GM12891 (cell line): ENCODE measurements around the gene AKAP9.

ENCODE experiments used
- POLR2A ChIP-seq: IDR thresholded peaks from 2 replicates; pipeline ENCODE4 v1.6.1; 2011; ENCODE audit warnings: low read depth, low read length, control low read depth
- POLR2AphosphoS5 ChIP-seq: IDR thresholded peaks from 2 replicates; pipeline ENCODE4 v1.6.1; 2011; ENCODE audit warnings: low read depth, low read length, control low read depth
- TAF1 ChIP-seq: IDR thresholded peaks from 2 replicates; pipeline ENCODE4 v1.6.1; 2011; ENCODE audit warnings: low read depth, low read length, control low read depth

GRCh38 chr7:92116949-92117348 is 176.3 kb downstream of the AKAP9 start:
- no peak for TF ChIP-seq POLR2A
- TF ChIP-seq TAF1: no peak
- no peak for TF ChIP-seq POLR2AphosphoS5
